B cell (primary cell): ENCODE measurements around the gene RHOV. TPM values are rescaled to one million over a fixed set of nuclear protein-coding genes. Genes with fewer than 3 reads are reported as not detected.

Experiments used
- ATAC-seq: fragments of 200-7000 bp; cut with Tn5 transposase; one replicate; pipeline ENCODE4 v1.10.0; 2021; ENCODE audit warnings: low read depth, mild to moderate bottlenecking, moderate number of reproducible peaks, moderate library complexity
- CTCF ChIA-PET: fragments of 350-600 bp; sonication (Branson Sonifier 250); formaldehyde crosslinking; loops from one replicate; lab custom pipeline; 2021; ENCODE audit warnings: antibody characterized with exemption, inconsistent platforms; lab: Charles Lee
- POLR2A ChIA-PET: fragments of 350-600 bp; sonication (Branson Sonifier 250); formaldehyde crosslinking; loops from one replicate; lab custom pipeline; 2021; ENCODE audit warnings: antibody characterized with exemption; lab: Charles Lee
- DNase-seq: peaks from one replicate; pipeline ENCODE4 v3.0.0; 2013
- H2AFZ ChIP-seq: 2 replicates; pipeline ENCODE4 v1.6.1; 2012; ENCODE audit warnings: mild to moderate bottlenecking, low read depth, low read length; ENCODE audit not compliant: insufficient read depth, poor library complexity, severe bottlenecking
- H3K27ac ChIP-seq, 2 donors: 1 replicate in 1 of 2; 2 replicates in 1 of 2; pipeline ENCODE4 v1.5.1; 2012 to 2013; ENCODE audit warnings: low read length in 2 of 2, mild to moderate bottlenecking in 2 of 2, moderate library complexity in 1 of 2
- H3K27me3 ChIP-seq, 4 experiments: fragments of 200-600 bp in 1 of 4; sonication (generic) in 1 of 4; replicated peaks in 1 of 4; 1 replicate in 2 of 4; 2 replicates in 2 of 4; pipeline versions ENCODE4 v1.6.1 to v1.7.0; 2013 to 2016; ENCODE audit warnings: low read length in 3 of 4, mild to moderate bottlenecking in 2 of 4, mixed read lengths in 1 of 4, moderate library complexity in 1 of 4; ENCODE audit not compliant: insufficient read depth in 4 of 4, control insufficient read depth in 3 of 4; ENCODE audit errors: control extremely low read depth in 1 of 4
- H3K36me3 ChIP-seq, 2 experiments: replicated peaks in 1 of 2; 1 replicate in 1 of 2; 2 replicates in 1 of 2; pipeline versions ENCODE4 v1.6.1 to v1.7.1; 2013; ENCODE audit warnings: low read length in 1 of 2; ENCODE audit not compliant: insufficient read depth in 2 of 2, control insufficient read depth in 1 of 2; ENCODE audit errors: control extremely low read depth in 1 of 2, extremely low read depth in 1 of 2
- H3K4me1 ChIP-seq, 2 donors: fragments of 200-600 bp in 1 of 2; sonication (generic) in 1 of 2; 1 replicate in 1 of 2; 2 replicates in 1 of 2; pipeline versions ENCODE4 v1.5.1 to v1.6.1; 2013 to 2017; ENCODE audit warnings: low read length in 2 of 2; ENCODE audit not compliant: control insufficient read depth in 2 of 2, insufficient read depth in 2 of 2
- H3K4me2 ChIP-seq: replicated peaks from 2 replicates; pipeline ENCODE3; 2012; ENCODE audit warnings: mild to moderate bottlenecking, low read depth, low read length; ENCODE audit not compliant: poor library complexity, severe bottlenecking
- H3K4me3 ChIP-seq, 5 experiments: fragments of 200-600 bp in 1 of 5; sonication (generic) in 1 of 5; 1 replicate in 3 of 5; 2 replicates in 2 of 5; pipeline versions ENCODE4 v1.5.1 to v1.7.0; 2011 to 2016; ENCODE audit warnings: low read length in 4 of 5, mild to moderate bottlenecking in 4 of 5, low read depth in 2 of 5, control low read depth in 1 of 5, moderate library complexity in 1 of 5; ENCODE audit not compliant: insufficient read depth in 1 of 5; ENCODE audit errors: control extremely low read depth in 1 of 5, extremely low read depth in 1 of 5
- H3K79me2 ChIP-seq: fragments of 200-600 bp; sonication (generic); one replicate; pipeline ENCODE4 v1.6.0; 2016; ENCODE audit warnings: low read length; ENCODE audit not compliant: control insufficient read depth, insufficient read depth
- H3K9ac ChIP-seq: fragments of 200-600 bp; sonication (generic); 2 replicates; pipeline ENCODE4 v1.6.1; 2017; ENCODE audit warnings: mild to moderate bottlenecking, low read length, moderate library complexity
- H3K9me3 ChIP-seq, 3 donors: one replicate each; pipeline versions ENCODE4 v1.6.1 to v1.7.1; 2013; ENCODE audit warnings: low read length in 2 of 3; ENCODE audit not compliant: control insufficient read depth in 2 of 3, insufficient read depth in 1 of 3; ENCODE audit errors: control extremely low read depth in 1 of 3
- H4K20me1 ChIP-seq: 2 replicates; pipeline ENCODE4 v1.6.0; 2012; ENCODE audit warnings: mild to moderate bottlenecking, low read length; ENCODE audit not compliant: insufficient read depth, control insufficient read depth, poor library complexity, severe bottlenecking
- H3K27ac Mint-ChIP-seq: one replicate; pipeline ENCODE4 v1.8.0; 2021; ENCODE audit warnings: mixed read lengths
- H3K27me3 Mint-ChIP-seq: one replicate; pipeline ENCODE4 v1.8.0; 2021; ENCODE audit warnings: mixed read lengths
- H3K4me1 Mint-ChIP-seq: one replicate; pipeline ENCODE4 v1.8.0; 2021; ENCODE audit warnings: mixed read lengths
- H3K4me3 Mint-ChIP-seq: one replicate; pipeline ENCODE4 v1.8.0; 2021; ENCODE audit warnings: mixed read lengths
- H3K9me3 Mint-ChIP-seq: one replicate; pipeline ENCODE4 v1.8.0; 2022; ENCODE audit warnings: mixed read lengths; ENCODE audit not compliant: insufficient read depth
- CTCF ChIP-seq: fragments of 200-600 bp; IDR thresholded peaks from one replicate; pipeline ENCODE4 v1.8.0; 2022; ENCODE audit warnings: antibody characterized with exemption, mild to moderate bottlenecking
- EZH2 ChIP-seq: IDR thresholded peaks from 2 replicates; pipeline ENCODE4 v1.6.1; 2012; ENCODE audit warnings: borderline replicate concordance, low read depth, mild to moderate bottlenecking, moderate library complexity, low read length; ENCODE audit not compliant: insufficient read depth, poor library complexity, severe bottlenecking
- WGBS: methylation state at CpG from one replicate; pipeline ENCODE4 v1.1.5; 2013; ENCODE audit warnings: missing lambda C conversion rate; ENCODE audit not compliant: insufficient coverage; 5-methylcytosine and 5-hydroxymethylcytosine counted together
- intact Hi-C: fragments of 100-400 bp; cut with micrococcal nuclease; formaldehyde crosslinking; loops from one replicate; pipeline ENCODE4 v1.10.0; 2022
- polyA plus RNA-seq: library from polyadenylated mRNA; depleted of rRNA; stranded (reverse); fragments of >200 nt; gene quantifications from 2 replicates; pipeline ENCODE4 v1.2.3, GENCODE V29; 2012
- total RNA-seq, 2 donors: library from RNA; stranded (reverse); fragments of 120-200 nt in 1 of 2; gene quantifications; 1 replicate in 1 of 2; 2 replicates in 1 of 2; pipeline versions ENCODE4 v1.2.3 to v1.2.4, GENCODE V29; 2013 to 2022

RHOV gene
- total and polyA plus RNA-seq, 2 donors (not counting 1 experiment from before 2014, with no cell fraction given), result 0.54 TPM; not detected in 1

DNA sequence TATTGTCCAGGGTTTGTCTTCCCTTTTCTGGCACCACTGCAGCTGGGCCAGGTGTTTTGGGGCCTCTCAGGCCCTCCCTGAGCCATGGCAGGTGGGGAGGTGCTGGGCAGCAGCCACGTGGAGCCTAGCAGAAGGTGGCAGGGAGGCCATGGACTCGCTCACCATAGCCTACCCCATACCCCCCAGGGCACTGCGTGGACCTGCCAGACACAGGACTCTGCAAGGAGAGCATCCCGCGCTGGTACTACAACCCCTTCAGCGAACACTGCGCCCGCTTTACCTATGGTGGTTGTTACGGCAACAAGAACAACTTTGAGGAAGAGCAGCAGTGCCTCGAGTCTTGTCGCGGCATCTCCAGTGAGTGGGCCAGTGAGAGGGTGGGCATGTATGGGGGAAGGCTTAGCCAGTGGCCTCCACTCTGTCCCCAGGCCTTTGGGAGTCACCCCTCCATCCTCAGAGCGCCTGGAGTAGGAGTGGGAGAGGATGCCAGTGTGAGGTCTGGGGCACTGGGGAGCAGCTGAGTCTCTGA is 18.3 kb downstream of the RHOV start:
- no peak for ATAC-seq
- no peaks in the 10 kb centered on the region for H3K9me3 ChIP-seq
- no peak for DNase-seq
- H3K27ac Mint-ChIP-seq, result no peak overlapping the region
- H4K20me1 ChIP-seq, result no peaks in the 10 kb centered on the region
- ChIA-PET POLR2A (no interaction called here), CTCF (interaction anchor here (1.0 to 5.5 kb wide), 4 partner anchors 34 to 330 kb away, joined by 6 to 103 read pairs (median 10); no protein-coding TSS in a partner anchor)
- intact Hi-C loops, result loop anchor here (5.0 kb wide), 1 partner anchor 167 kb away; no protein-coding TSS in a partner anchor
- peaks cover 0 to 10% of the 10 kb centered on the region in 2 donors for H3K4me1 ChIP-seq
- H3K4me1 Mint-ChIP-seq, result peaks cover 12% of the 10 kb centered on the region
- no peaks in the 10 kb centered on the region for H3K79me2 ChIP-seq
- TF ChIP-seq EZH2 (no peak), CTCF (no peak)
- H3K4me2 ChIP-seq, result no peak overlapping the region
- H3K27me3 Mint-ChIP-seq, result no peaks in the 10 kb centered on the region
- no peaks in the 10 kb centered on the region for H3K36me3 ChIP-seq
- 96% methylated on average over 11 of the region's 13 CpGs for WGBS
- no peak overlapping the region for H3K4me3 ChIP-seq
- no peak overlapping the region for H3K27ac ChIP-seq
- no peaks in the 10 kb centered on the region for H3K9me3 Mint-ChIP-seq
- no peak overlapping the region for H2AFZ ChIP-seq
- H3K4me3 Mint-ChIP-seq, result no peak overlapping the region
- no peaks in the 10 kb centered on the region for H3K27me3 ChIP-seq
- H3K9ac ChIP-seq, result no peak overlapping the region

DNA sequence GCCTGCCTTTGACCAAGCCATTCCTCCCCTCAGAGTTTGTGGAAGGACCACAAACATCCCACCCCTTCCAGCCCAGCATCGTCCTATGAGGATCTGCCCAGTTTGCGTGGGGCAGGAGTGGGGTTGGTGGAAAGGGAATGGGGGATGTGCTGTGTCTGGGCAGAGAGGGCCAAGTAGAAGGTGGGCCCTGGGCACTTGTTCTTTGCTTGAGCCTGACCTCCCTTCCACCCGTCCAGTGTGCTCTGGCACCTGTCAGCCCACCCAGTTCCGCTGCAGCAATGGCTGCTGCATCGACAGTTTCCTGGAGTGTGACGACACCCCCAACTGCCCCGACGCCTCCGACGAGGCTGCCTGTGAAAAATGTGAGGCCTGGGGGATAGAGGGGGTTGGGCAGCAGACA is 19.9 kb downstream of the RHOV start:
- H3K27ac Mint-ChIP-seq, result no peak overlapping the region
- Histone ChIP-seq H4K20me1 (no peaks in the 10 kb centered on the region), H3K4me1 (peaks cover 0 to 8% of the 10 kb centered on the region in 2 donors), H2AFZ (no peak overlapping the region), H3K4me2 (no peak overlapping the region), H3K9me3 (no peaks in the 10 kb centered on the region), H3K9ac (no peak overlapping the region), H3K4me3 (no peak overlapping the region), H3K36me3 (no peaks in the 10 kb centered on the region), H3K27me3 (no peaks in the 10 kb centered on the region), H3K79me2 (no peaks in the 10 kb centered on the region), H3K27ac (no peak overlapping the region)
- intact Hi-C loops, result no loop called here
- WGBS, result 95% methylated on average over 8 of the region's 10 CpGs
- ATAC-seq (no peak), DNase-seq (no peak)
- no peak overlapping the region for H3K4me3 Mint-ChIP-seq
- ChIA-PET CTCF (interaction anchor here (2.1 kb wide), 2 partner anchors 38 to 72 kb away, joined by 6 to 13 read pairs; no protein-coding TSS in a partner anchor), POLR2A (no interaction called here)
- no peaks in the 10 kb centered on the region for H3K9me3 Mint-ChIP-seq
- H3K27me3 Mint-ChIP-seq, result no peaks in the 10 kb centered on the region
- H3K4me1 Mint-ChIP-seq, result peaks cover 7% of the 10 kb centered on the region
- no peak for TF ChIP-seq EZH2
- TF ChIP-seq CTCF, result no peak
